ENCODE data around the gene BCORL1.

- TF ChIP-seq CTCF (IDR thresholded peaks at IDR 0.05) (no peak), ZFX (IDR thresholded peaks at IDR 0.05; ENCODE audit: borderline replicate concordance) (no peak)
Measured at GRCh38 chrX:129940721-129941120, 41.7 kb upstream of the BCORL1 start.

Measured in 22Rv1 (cell line).